NCI-H2227 (cell line): ENCODE measurements around the gene AVEN.
"Not testable (repeated sequence)": the region's sequence is repeated elsewhere in the genome, so short reads cannot be mapped to it uniquely, and the experiment has no call there.

Experiments used
- DNase-seq: peaks from one replicate; lab custom pipeline; 2025; ENCODE audit not compliant: unreplicated experiment; lab: John Stamatoyannopoulos, UW

Gene AVEN

DNA sequence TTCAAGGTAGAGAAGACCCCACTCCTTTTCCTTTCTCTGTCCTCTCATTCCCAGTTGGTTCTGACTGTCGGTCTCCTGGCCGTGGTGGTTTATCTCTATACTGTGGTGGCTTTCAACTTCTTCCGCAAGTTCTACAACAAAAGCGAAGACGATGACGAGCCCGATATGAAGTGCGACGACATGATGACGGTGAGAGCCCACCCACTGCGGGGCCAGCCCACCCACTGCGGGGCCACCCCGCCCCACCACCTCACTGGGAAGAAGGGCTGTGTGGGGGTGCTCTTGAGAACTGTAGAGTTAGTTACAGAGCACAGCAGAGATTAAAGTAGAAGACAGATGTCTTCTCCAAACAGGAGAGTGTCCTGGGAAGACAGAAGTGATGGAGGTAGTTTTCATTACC lies 181.3 kb downstream of the AVEN start:
- no peak for DNase-seq

DNA sequence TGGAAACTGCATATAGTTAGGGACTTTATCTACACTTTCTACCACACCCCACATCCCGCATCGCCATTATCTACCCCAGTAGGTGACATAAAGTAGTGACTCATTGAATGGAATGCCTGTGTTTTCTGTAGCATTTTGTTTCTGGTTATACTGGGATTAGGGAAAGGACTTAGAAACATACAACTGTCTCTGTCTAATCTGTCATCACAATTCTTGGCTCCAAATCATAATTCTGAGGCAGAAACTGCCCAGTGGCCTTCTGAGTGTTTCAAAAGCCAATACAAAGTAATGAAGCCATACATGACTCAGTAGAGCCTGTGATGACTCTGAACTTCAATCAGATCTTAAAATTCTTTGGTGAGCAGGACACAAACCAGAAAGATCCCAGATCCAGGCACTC lies 186.4 kb downstream of the AVEN start:
- DNase-seq, result no peak

DNA sequence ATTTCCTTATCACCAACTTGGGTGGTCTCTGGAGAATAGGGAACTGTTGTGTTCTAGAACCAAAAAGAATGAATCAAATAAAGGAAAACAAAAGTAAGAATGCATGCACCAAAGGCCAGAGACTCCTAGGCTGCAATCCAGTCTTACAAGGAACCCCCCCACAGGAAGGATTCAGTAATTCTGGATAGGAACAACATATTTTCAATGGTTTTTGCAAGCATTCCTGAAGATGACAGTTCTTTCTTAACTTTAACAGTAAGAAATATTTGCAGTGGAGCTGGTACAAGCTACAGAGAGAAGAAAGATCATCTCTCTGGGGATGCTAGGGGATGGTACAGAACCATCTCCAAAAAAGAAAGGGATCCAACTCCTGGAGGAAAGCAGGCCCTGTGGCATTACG lies 186.9 kb downstream of the AVEN start:
- DNase-seq, result no peak

- no peak for DNase-seq
These were observed 187.9 kb downstream of the AVEN start for GRCh38 chr15:33851079-33851478.

- no peak for DNase-seq
These were observed 191.0 kb downstream of the AVEN start for GRCh38 chr15:33848011-33848410.

DNA sequence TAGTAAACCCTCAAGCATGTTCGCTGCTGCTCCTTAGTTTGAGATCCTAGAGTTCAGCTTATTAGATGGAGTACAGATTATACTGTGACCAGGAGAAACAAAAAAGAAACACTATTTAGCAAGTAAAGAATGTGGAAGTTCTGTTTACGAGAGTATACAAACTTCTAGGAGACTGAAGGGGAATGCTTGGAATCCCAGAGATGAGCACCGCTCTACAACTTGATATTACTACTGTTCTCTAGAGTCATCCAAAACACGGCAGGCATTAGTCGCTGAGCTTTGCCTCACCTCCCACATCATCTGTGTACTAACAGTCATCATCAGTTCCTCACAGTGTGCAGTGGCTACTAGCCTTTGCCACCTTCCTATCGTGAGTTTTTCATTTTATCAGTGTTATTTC lies 192.1 kb downstream of the AVEN start:
- DNase-seq, result no peak

GRCh38 chr15:33846142-33846541 lies 192.9 kb downstream of the AVEN start:
- no peak for DNase-seq

DNA sequence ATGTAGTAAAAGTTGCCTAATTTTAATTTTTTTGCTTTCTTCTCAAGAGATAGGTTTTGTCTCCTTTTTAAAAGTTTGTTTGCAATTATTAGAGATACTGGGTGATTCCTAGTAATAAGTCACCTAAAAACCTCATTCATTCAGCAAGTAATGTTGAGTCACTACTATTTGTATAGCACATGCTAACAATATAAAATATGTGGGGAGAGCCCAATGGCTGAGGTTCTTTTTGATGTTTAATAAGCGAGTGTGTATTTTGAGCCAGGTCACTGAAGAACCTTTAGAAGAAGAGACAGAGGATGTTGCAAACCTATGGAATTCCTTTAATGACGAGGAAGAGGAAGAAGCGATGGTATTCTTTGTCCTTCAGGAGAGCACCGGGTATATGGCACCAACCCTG lies 194.4 kb downstream of the AVEN start:
- no peak for DNase-seq

DNA sequence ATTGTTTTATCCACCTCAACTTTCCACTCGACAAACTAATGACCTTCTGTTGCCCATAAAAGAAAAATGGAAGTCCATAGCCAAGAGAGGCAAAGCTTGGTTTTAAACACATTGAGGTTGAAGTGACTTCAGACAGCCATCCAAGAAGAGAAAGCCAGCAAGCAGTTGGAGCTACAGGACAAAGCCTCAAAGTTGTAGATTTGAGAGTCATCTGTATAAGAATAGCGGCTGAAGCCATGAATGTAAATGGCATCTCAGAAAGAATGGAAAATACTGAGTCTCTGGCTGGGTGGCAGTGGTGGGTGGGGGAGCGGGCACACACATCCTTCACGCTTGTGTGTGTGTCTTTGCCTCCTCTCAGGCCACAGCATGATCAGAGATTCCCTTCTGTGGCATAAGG lies 194.8 kb downstream of the AVEN start:
- no peak for DNase-seq

DNA sequence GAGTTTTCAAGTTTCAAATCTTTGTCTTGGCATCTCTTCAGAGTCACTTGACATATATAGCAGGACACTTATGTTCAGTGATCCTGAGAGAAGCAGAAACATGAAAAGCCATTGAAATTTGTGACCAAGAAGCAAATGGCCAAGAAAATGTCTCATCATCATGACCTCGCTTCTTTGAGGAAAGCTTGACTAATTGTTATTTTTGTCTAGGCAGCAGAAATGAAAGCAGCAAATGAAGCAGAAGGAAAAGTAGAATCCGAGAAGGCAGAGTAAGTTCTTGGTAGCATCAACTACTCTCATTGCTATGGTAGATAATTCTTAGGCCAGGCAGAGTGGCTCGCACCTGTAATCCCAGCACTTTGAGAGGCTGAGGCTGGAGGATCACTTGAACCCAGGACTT lies 198.4 kb downstream of the AVEN start:
- no peak for DNase-seq

DNA sequence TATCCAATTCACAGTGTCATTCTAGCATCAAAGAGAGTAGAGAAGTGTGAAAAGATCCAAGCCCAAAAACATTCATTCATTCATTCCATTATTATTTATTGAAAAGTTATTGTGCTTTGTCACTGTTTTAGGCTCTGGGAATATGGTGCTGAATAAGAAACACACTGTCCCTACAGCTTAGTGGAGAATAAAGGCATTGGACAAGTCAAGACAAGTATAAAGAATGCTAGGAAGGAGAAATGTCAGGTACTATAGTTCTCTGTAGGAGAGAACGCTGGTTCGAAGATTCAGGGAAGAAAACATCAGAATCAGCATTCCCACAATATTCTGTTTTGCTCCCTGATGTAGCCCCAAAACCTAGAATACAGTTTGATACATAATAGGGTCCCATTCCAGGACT lies 199.5 kb downstream of the AVEN start:
- DNase-seq, result no peak

DNA sequence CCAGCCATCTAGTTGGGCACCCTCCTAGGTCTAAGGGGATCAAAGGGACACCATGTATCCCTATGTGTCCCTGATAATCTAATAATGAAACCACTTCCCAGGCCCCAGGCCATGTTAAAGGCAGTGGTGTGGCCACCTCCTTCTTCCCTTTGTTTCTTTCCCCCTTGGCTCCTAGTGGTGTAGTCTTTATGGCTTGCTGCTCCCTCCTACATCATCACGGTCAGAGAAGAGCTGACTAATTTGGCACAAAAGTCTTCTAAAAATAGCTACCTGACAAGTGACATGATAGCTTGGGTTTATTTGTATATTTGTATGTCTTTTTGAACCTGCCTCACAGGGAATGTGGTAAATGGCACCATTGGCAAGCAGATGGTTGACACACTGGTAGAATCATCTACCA lies 201.7 kb downstream of the AVEN start:
- no peak for DNase-seq

GRCh38 chr15:33834892-33835743 lies 203.9 kb downstream of the AVEN start:
- DNase-seq, result no peak

GRCh38 chr15:33831646-33832045 lies 207.4 kb downstream of the AVEN start:
- no peak for DNase-seq

GRCh38 chr15:33830351-33830750 lies 208.7 kb downstream of the AVEN start:
- no peak for DNase-seq

GRCh38 chr15:33826201-33826600 lies 212.8 kb downstream of the AVEN start:
- DNase-seq, result no peak

DNA sequence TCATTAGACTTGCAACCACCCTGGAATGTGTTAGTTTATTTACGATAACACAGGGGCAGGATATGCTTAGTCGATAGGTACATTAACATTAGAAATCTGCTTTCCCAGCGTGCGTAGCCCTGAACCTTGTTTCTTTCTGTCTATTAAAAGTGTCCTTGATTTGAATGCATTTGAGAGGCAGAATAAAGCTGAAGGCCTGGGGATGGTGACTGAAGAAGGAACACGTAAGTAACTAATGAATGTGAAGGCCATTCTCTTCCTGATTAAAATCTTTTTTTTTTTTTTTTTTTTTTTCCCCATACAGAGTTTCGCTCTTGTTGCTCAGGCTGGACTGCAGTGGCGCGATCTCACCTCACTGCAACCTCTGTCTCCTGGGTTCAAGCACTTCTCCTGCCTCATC lies 213.6 kb downstream of the AVEN start:
- DNase-seq, result no peak

GRCh38 chr15:33823119-33823518 lies 215.9 kb downstream of the AVEN start:
- DNase-seq, result no peak

DNA sequence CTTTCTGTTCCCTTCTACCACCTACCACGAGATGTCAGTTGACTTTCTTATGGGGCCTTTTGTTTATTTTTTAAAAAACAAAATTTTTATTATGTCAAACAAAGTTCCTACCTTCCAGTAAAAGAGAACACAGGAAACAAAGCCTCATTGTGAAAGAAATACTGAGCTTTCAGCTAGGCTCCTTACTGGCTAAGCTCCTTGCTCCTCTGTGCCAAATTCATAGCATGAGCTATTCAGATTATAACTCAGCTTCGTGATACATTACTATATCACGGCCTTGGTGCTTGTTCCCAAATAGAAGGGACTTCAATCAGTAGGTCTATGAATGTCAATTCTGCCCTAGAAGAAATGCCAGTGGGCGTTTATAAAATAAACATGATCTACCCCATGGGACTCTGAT lies 216.5 kb downstream of the AVEN start:
- DNase-seq, result no peak

- DNase-seq, result not testable (repeated sequence)
These were observed 219.5 kb downstream of the AVEN start for GRCh38 chr15:33819499-33819898.
